Dendritic cell treated with granulocyte-macrophage colony-stimulating factor and Interleukin-4, amounts not matched to agents 40 ng/mL and 50 ng/mL, for 4 days (primary cell): ENCODE results near the gene EPHB3.
"Not testable (repeated sequence)": the region's sequence is repeated elsewhere in the genome, so short reads cannot be mapped to it uniquely, and the experiment has no call there.

Experiments used
- H3K27ac Mint-ChIP-seq: one replicate; pipeline ENCODE4 v1.8.0; 2022; ENCODE audit warnings: mild to moderate bottlenecking, mixed read lengths
- H3K27me3 Mint-ChIP-seq: one replicate; pipeline ENCODE4 v1.8.0; 2022; ENCODE audit warnings: mild to moderate bottlenecking, mixed read lengths
- H3K36me3 Mint-ChIP-seq: one replicate; pipeline ENCODE4 v1.8.0; 2022; ENCODE audit warnings: low read depth, mixed read lengths
- H3K4me1 Mint-ChIP-seq: one replicate; pipeline ENCODE4 v1.8.0; 2022; ENCODE audit warnings: low read depth, mixed read lengths
- H3K4me3 Mint-ChIP-seq: one replicate; pipeline ENCODE4 v1.8.0; 2022; ENCODE audit warnings: mild to moderate bottlenecking, moderate library complexity, mixed read lengths
- H3K9me3 Mint-ChIP-seq: one replicate; pipeline ENCODE4 v1.8.0; 2022; ENCODE audit warnings: mixed read lengths
- intact Hi-C: fragments of 100-400 bp; cut with micrococcal nuclease; formaldehyde crosslinking; loops from one replicate; pipeline ENCODE4 v1.15.0; 2022

Gene EPHB3

DNA sequence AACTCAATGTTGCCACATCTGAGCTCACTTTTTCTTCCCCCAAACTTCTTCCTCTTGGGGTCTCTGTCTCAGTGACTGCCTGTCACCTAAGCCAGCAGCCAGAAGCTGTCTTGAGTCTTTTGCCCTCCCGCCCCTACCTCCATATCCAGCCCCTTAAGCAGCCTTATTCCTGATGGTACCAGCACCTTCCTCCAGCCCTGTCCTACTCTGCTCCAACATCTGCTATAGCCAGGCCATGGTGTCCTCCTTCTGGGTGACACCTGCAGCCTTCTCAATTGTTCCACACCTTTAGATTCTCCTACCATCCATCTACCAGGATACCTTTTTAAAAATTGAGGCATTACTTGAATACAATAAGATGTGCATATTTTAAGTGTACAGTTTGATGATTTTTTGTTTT, 53.8 kb downstream of the EPHB3 start:
- peaks cover 42% of the 10 kb centered on the region for H3K4me1 Mint-ChIP-seq

DNA sequence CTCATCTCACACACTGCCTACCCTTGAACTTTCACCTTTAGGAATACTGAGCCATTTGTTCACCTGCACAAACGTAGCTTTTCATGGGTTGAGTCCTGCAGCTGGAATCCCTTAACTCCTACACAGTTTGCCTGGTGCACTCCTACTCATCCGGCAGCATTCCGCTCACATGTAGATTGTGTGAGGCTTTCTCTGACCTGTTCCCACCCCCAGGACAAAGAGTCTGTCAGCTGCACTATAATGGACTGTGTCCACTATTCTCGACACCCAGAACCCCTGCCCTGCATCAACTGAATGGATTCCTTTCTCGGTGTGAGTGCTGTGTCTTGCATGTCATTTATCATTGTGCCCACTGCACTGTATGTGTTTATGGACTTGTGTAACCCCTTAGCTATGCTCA, 54.9 kb downstream of the EPHB3 start:
- peaks cover 10% of the 10 kb centered on the region for H3K27me3 Mint-ChIP-seq
- H3K9me3 Mint-ChIP-seq: no peaks in the 10 kb centered on the region
- intact Hi-C loops: no loop called here
- no peak overlapping the region for H3K27ac Mint-ChIP-seq
- H3K4me3 Mint-ChIP-seq: no peak overlapping the region
- H3K4me1 Mint-ChIP-seq: peaks cover 47% of the 10 kb centered on the region
- H3K36me3 Mint-ChIP-seq: no peaks in the 10 kb centered on the region

More for the DNA sequence above, 53.8 kb downstream of the EPHB3 start:
- H3K27me3 Mint-ChIP-seq: peaks cover 10% of the 10 kb centered on the region
- no peak overlapping the region for H3K4me3 Mint-ChIP-seq
- H3K36me3 Mint-ChIP-seq: no peaks in the 10 kb centered on the region
- H3K27ac Mint-ChIP-seq: no peak overlapping the region
- intact Hi-C loops: no loop called here
- no peaks in the 10 kb centered on the region for H3K9me3 Mint-ChIP-seq

DNA sequence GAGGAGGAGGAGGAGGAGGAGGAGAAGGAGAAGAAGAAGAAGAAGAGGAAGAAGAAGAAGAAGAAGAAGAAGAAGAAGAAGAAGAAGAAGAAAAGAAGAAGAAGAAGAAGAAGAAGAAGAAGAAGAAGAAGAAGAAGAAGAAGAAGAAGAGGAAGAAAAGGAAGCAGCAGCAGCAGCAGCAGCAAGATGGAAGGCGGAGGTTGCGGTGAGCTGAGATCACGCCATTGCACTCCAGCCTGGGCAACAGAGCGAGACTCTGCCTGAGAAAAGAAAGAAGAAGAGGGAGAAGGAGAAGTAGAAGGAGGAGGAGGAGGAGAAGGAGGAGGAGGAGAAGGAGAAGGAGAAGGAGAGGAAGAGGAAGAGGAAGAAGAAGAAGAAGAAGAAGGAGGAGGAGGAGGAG, 55.7 kb downstream of the EPHB3 start:
- peaks cover 47% of the 10 kb centered on the region for H3K4me1 Mint-ChIP-seq
- H3K4me3 Mint-ChIP-seq, H3K27ac Mint-ChIP-seq, H3K27me3 Mint-ChIP-seq, intact Hi-C loops, H3K36me3 Mint-ChIP-seq, H3K9me3 Mint-ChIP-seq: not testable (repeated sequence)

DNA sequence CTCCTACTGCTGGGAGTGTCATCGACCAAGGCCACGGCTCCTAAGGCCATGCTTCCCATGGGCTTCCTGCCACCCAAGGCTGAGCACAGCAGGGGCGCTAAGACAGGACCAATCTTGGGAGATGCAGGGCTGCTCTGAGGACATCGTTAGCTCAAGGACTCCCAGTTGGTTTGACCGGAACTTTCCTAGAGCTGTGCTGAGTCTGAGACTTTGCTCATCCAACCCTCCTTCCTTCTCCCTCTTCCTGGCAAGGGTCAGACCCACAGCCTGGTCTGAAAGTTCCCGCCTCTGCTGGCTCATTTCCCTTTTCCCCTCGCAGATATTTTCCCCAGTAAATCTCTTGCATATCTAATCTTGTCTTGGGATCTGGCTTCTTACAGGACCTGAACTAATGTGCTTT, 57.2 kb downstream of the EPHB3 start:
- H3K27me3 Mint-ChIP-seq: peaks cover 6% of the 10 kb centered on the region
- no peaks in the 10 kb centered on the region for H3K9me3 Mint-ChIP-seq
- no peak overlapping the region for H3K4me3 Mint-ChIP-seq
- H3K27ac Mint-ChIP-seq: no peak overlapping the region
- H3K36me3 Mint-ChIP-seq: no peaks in the 10 kb centered on the region
- peaks cover 47% of the 10 kb centered on the region for H3K4me1 Mint-ChIP-seq
- intact Hi-C loops: no loop called here

DNA sequence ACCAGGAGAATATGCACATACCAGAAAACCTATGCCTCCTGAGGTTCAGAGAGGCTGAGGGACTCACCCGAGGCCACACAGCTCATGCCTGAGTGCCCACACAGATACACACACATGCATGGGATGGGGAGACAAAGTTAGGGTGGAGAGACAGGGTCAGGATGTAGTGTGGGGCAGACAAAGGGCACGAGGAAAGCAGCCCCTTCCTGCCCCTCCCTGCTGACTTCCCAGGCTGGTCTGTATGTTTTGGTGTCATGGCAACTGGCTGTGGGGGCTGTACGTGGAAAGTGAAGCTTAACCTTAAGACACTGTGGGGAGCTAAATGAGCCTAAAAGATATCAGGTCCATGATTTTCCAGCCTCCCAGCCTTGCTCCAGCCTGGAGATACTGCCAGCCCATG, 57.8 kb downstream of the EPHB3 start:
- Mint-ChIP-seq H3K9me3 (no peaks in the 10 kb centered on the region), H3K36me3 (no peaks in the 10 kb centered on the region), H3K4me1 (peaks cover 47% of the 10 kb centered on the region), H3K4me3 (no peak overlapping the region), H3K27ac (no peak overlapping the region), H3K27me3 (peaks cover 6% of the 10 kb centered on the region)
- intact Hi-C loops: no loop called here

DNA sequence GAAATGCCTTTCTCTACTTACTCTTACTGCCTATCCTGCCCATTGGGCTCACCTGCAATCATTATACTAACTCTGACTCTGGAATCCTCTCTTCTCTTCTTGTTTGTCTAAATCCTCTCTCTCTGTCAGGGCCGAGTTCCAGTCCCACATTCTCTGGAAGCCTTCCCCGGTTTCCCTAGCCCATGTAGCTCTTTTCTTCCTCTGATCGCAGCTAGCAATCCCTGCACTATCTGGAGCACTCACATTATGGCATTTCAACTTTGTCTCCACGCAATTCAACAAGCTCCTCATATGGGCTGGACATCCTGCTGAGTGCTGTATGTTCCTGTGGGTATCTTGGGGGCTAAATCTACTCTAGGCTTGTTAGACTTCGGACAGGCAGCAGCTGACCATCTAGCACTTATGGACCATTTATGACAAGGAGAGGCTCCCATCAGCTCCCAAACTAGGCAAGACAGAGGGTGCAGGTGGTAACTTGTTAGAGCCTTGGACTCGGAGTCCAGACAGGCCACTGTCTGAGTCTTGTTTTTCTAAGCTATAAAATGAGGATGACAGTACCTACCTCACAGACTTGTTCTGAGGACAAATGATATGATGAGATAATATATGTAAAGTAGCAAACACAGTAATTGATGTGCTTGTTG, 58.3 kb downstream of the EPHB3 start:
- H3K27me3 Mint-ChIP-seq: peaks cover 6% of the 10 kb centered on the region
- no peaks in the 10 kb centered on the region for H3K36me3 Mint-ChIP-seq
- H3K4me1 Mint-ChIP-seq: peaks cover 43% of the 10 kb centered on the region
- H3K4me3 Mint-ChIP-seq: no peak overlapping the region
- H3K9me3 Mint-ChIP-seq: no peaks in the 10 kb centered on the region
- H3K27ac Mint-ChIP-seq: no peak overlapping the region
- intact Hi-C loops: no loop called here

DNA sequence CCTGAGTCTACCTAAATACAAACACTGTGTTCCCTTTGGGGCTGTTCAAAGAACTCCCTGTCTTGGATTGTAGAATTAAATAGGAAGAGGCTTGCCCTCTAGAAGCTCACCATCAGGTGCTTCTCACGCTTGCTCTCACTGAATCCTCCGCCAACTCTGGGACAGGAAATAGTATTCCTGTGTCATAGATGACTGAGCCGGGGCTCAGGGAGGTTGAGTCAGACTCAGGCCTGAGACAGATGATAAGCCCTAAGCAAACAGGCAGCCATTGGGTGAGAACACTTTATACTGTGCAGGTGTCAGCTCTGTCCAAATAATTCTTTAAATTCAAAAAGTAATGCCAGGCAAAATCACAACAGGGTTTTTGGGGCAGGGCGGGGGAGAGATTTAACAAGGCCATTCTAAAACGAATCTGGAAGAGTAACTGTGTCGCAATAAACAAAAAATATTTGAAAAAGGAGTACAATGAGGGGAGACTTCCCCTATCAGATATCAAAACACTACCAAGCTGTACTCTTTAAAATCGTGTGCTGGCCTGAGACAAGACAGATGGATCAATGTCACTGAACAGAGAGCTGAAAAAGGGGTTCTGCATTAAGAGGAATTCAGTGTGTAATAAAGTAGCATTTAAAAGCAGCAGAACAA, 59.0 kb downstream of the EPHB3 start:
- H3K4me3 Mint-ChIP-seq: no peak overlapping the region
- H3K4me1 Mint-ChIP-seq: peaks cover 42% of the 10 kb centered on the region
- intact Hi-C loops: no loop called here
- no peaks in the 10 kb centered on the region for H3K36me3 Mint-ChIP-seq
- peaks cover 6% of the 10 kb centered on the region for H3K27me3 Mint-ChIP-seq
- H3K27ac Mint-ChIP-seq: no peak overlapping the region
- no peaks in the 10 kb centered on the region for H3K9me3 Mint-ChIP-seq

DNA sequence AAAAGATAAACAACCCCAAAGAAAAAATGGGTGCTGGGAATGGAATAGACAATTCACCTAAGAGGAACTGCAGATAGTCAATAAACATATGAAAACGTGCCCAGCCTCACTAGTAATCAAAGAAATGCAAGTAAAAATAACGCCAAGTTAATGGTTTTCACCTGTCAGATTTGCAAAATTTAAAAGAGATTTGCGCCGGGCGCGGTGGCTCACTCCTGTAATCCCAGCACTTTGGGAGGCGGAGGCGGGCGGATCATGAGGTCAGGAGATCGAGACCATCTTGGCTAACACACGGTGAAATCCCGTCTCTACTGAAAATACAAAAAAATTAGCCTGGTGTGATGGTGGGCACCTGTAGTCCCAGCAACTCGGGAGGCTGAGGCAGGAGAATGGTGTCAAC, 60.6 kb downstream of the EPHB3 start:
- H3K27me3 Mint-ChIP-seq, H3K36me3 Mint-ChIP-seq, H3K4me3 Mint-ChIP-seq, H3K9me3 Mint-ChIP-seq, intact Hi-C loops, H3K27ac Mint-ChIP-seq: not testable (repeated sequence)
- peaks cover 38% of the 10 kb centered on the region for H3K4me1 Mint-ChIP-seq

DNA sequence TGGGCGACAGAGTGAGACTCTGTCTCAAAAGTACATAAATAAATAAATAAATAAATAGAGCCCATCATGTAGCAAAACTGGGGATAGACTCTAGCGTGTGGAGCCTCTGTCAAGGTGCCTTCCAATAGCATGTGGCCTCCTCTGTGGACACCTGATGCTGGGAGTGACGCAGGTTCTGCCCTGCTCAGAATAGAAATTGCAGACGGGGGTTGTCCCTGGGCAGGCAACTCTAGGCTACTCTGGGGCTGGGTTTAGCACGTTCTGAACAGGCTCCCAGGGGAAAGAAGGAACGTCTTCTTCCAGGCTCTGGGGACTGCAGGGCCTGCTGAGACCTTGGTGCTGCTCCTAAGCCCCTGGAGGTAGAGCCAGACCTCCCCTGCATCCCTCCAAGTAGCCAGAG, 65.3 kb downstream of the EPHB3 start:
- intact Hi-C loops: no loop called here
- H3K27ac Mint-ChIP-seq: no peak overlapping the region
- H3K9me3 Mint-ChIP-seq: no peaks in the 10 kb centered on the region
- H3K27me3 Mint-ChIP-seq: no peaks in the 10 kb centered on the region
- peaks cover 6% of the 10 kb centered on the region for H3K4me1 Mint-ChIP-seq
- no peak overlapping the region for H3K4me3 Mint-ChIP-seq
- H3K36me3 Mint-ChIP-seq: no peaks in the 10 kb centered on the region

DNA sequence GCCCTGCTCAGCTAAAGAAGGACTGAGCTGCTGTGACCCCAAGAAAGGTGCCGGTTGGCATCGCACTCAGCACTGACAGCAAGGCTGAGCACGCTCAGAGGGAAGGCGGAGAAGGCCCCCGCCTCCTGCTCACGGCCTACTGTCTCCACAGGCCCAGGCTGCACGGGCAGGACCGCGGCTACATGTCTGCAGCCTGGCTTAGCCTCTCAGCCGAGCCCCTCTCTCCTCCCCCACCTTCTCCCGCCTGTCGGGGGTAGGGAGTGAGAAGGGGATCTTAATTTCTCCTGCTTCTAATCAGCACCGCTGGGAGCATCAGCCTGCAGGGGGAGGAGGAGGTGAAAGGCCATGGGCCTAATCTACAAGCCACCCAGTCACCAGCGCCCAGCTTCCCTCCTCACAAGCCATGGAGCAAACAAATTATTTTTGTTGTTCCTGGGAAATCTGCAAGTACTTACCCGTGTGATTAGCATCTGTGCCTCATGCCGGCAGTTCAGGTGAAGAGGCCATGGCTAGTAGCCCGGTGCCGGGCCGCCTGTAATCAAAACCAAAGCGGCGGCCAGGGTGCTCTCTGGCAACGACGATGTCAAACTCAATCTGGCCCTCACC, 68.1 kb downstream of the EPHB3 start:
- Mint-ChIP-seq H3K4me1 (peaks cover 23% of the 10 kb centered on the region), H3K27ac (no peak overlapping the region), H3K4me3 (no peak overlapping the region), H3K36me3 (no peaks in the 10 kb centered on the region), H3K9me3 (no peaks in the 10 kb centered on the region), H3K27me3 (peaks cover 5% of the 10 kb centered on the region)
- intact Hi-C loops: no loop called here

DNA sequence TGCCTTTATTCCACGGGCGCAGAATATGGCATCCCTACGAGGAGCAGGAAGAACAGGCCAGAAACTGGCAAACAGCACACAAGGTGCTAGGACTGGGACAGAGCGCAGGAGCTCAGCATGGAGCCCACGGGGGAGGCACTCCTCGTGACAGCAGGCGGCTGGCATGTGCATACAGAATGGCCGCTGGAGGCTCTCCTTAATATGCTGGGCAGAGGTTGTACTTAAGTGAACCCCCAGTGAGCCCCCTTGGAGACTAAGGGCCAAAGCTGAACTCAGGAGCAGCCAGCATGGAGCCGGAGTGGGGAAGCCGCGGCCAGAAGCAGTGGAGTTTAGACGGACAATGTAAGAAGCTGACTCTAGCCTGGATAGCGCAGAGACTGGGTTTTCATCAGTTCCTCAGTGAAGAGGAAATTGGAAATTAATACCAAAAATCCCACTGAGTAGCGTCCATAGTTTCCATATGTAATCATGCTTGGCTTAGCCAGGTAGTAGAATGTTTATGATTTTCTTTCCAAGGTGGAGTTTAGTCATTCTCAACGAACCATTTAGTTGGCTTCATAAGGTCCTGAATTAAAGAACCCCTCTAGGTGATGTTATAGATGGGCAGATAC, 69.4 kb downstream of the EPHB3 start:
- intact Hi-C loops: no loop called here
- no peak overlapping the region for H3K27ac Mint-ChIP-seq
- no peak overlapping the region for H3K4me3 Mint-ChIP-seq
- peaks cover 35% of the 10 kb centered on the region for H3K4me1 Mint-ChIP-seq
- peaks cover 16% of the 10 kb centered on the region for H3K27me3 Mint-ChIP-seq
- H3K9me3 Mint-ChIP-seq: no peaks in the 10 kb centered on the region
- H3K36me3 Mint-ChIP-seq: no peaks in the 10 kb centered on the region

DNA sequence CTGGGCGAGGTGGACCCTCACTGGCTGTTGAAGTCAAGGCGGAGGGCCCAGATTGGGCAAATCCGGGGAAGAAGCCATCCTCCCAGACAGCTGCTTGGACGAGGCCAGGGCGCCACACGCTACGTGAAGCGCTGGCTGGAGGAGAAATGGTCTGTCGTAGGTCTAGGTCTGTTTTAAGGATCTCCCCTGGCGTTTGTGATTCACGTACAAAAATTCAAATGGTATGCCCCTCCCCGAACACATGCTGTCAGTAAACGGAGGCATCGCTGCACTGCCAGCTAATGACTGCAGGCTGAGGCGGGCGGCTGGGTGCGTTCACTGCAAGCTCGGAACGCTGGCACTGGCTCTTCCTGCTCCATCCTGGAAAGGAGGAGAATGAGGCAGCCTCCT, 69.9 kb downstream of the EPHB3 start:
- Mint-ChIP-seq H3K9me3 (no peaks in the 10 kb centered on the region), H3K36me3 (no peaks in the 10 kb centered on the region), H3K4me3 (no peak overlapping the region), H3K4me1 (peaks cover 35% of the 10 kb centered on the region), H3K27ac (no peak overlapping the region), H3K27me3 (peaks cover 16% of the 10 kb centered on the region)
- intact Hi-C loops: no loop called here
